Lung (tissue), 12 donors: ENCODE data around the gene TEX29. TPM values are rescaled to one million over a fixed set of nuclear protein-coding genes. Genes with fewer than 3 reads are reported as not detected.

Experiments
- ATAC-seq: fragments of 200-7000 bp; cut with Tn5 transposase; one replicate; pipeline ENCODE4 v1.9.1; 2020; ENCODE audit warnings: moderate number of reproducible peaks; ENCODE audit not compliant: insufficient read depth, low FRiP score
- DNase-seq, 3 donors: peaks; one replicate each; pipeline ENCODE4 v3.0.0-alpha.2; 2013 to 2017
- H3K27ac ChIP-seq, 2 donors: one replicate each; pipeline ENCODE4 v1.5.1; 2013; ENCODE audit warnings: mild to moderate bottlenecking in 2 of 2, moderate library complexity in 2 of 2, control low read depth in 1 of 2, inconsistent platforms in 1 of 2, low read depth in 1 of 2, low read length in 1 of 2
- H3K27me3 ChIP-seq, 3 donors: one replicate each; pipeline ENCODE4 v1.5.1; 2013; ENCODE audit warnings: low read length in 2 of 3; ENCODE audit not compliant: control insufficient read depth in 3 of 3, insufficient read depth in 3 of 3
- H3K36me3 ChIP-seq, 4 donors: one replicate each; pipeline ENCODE4 v1.5.1; 2013; ENCODE audit warnings: low read length in 4 of 4, mild to moderate bottlenecking in 1 of 4, moderate library complexity in 1 of 4; ENCODE audit not compliant: control insufficient read depth in 4 of 4, insufficient read depth in 4 of 4
- H3K4me1 ChIP-seq, 5 donors: one replicate each; pipeline ENCODE4 v1.5.1; 2013; ENCODE audit warnings: low read length in 5 of 5, mild to moderate bottlenecking in 2 of 5, moderate library complexity in 1 of 5; ENCODE audit not compliant: control insufficient read depth in 5 of 5, insufficient read depth in 5 of 5
- H3K4me3 ChIP-seq: one replicate; pipeline ENCODE4 v1.5.1; 2013; ENCODE audit warnings: mild to moderate bottlenecking, control low read depth, moderate library complexity
- H3K9ac ChIP-seq, 2 donors: one replicate each; pipeline ENCODE4 v1.5.1; 2013; ENCODE audit warnings: low read length in 2 of 2, control low read depth in 1 of 2; ENCODE audit not compliant: insufficient read depth in 1 of 2
- H3K9me3 ChIP-seq, 4 donors: one replicate each; pipeline ENCODE4 v1.5.1; 2013; ENCODE audit warnings: low read length in 3 of 4, mild to moderate bottlenecking in 1 of 4, moderate library complexity in 1 of 4; ENCODE audit not compliant: control insufficient read depth in 4 of 4, insufficient read depth in 3 of 4
- CTCF ChIP-seq: IDR thresholded peaks from 2 replicates; pipeline ENCODE4 v1.5.1; 2012; ENCODE audit warnings: mild to moderate bottlenecking; ENCODE audit errors: control extremely low read depth, extremely low read depth
- WGBS, 2 donors: extraction: QIAGEN DNeasy Blood & Tissue Kit; methylation state at CpG; one replicate each; pipeline ENCODE4 v1.1.7; 2013; 5-methylcytosine and 5-hydroxymethylcytosine counted together
- polyA plus RNA-seq, 2 donors: library from polyadenylated mRNA; stranded (reverse); fragments of 200-250 nt; gene quantifications; one replicate each; pipeline ENCODE4 v1.2.1, GENCODE V29; 2013
- total RNA-seq, 2 donors: library from RNA; depleted of rRNA in 1 of 2; stranded (reverse); fragments of >200 nt in 1 of 2; gene quantifications; one replicate each; pipeline ENCODE4 v1.2.1, GENCODE V29; 2014 to 2021
- donor health status: control.
- donor health status: control.
- donor health status: Bipolar disorder and iron deficiency.
- donor health status: healthy.
- donor health status: DM: yes; HTN: yes; CAD: no.

Gene TEX29
- total and polyA plus RNA-seq, 4 donors = 0.19 to 0.79 (median 0.25) TPM; not detected in 1

GRCh38 chr13:111347438-111347837 lies 27.0 kb downstream of the TEX29 start:
- Histone ChIP-seq H3K36me3 (no peaks in the 10 kb centered on the region), H3K27me3 (no peaks in the 10 kb centered on the region), H3K4me3 (no peak overlapping the region), H3K9ac (no peak overlapping the region), H3K9me3 (no peaks in the 10 kb centered on the region), H3K4me1 (peaks cover 0 to 6% (median 0%) of the 10 kb centered on the region in 5 donors), H3K27ac (no peak overlapping the region)
- 90 to 95% methylated on average over 6 of the region's 6 CpGs for WGBS, 2 donors
- no peak for ATAC-seq
- TF ChIP-seq CTCF = no peak
- no peak for DNase-seq

- DNase-seq (no peak), ATAC-seq (no peak)
- Histone ChIP-seq H3K9me3 (no peaks in the 10 kb centered on the region), H3K27ac (no peak overlapping the region), H3K27me3 (peaks cover 0 to 5% (median 0%) of the 10 kb centered on the region in 3 donors), H3K4me1 (no peaks in the 10 kb centered on the region), H3K36me3 (no peaks in the 10 kb centered on the region), H3K9ac (no peak overlapping the region), H3K4me3 (no peak overlapping the region)
- 80 to 81% methylated on average over 2 of the region's 2 CpGs for WGBS, 2 donors
- TF ChIP-seq CTCF = no peak
Observed at GRCh38 chr13:111353508-111353907, 33.1 kb downstream of the TEX29 start.

GRCh38 chr13:111354789-111355188 lies 34.3 kb downstream of the TEX29 start:
- Histone ChIP-seq H3K36me3 (no peaks in the 10 kb centered on the region), H3K27me3 (peaks cover 0 to 5% (median 0%) of the 10 kb centered on the region in 3 donors), H3K9me3 (no peaks in the 10 kb centered on the region), H3K27ac (no peak overlapping the region), H3K4me3 (no peak overlapping the region), H3K4me1 (peaks cover 0 to 7% (median 0%) of the 10 kb centered on the region in 5 donors), H3K9ac (no peak overlapping the region)
- DNase-seq (no peak), ATAC-seq (no peak)
- TF ChIP-seq CTCF = no peak
- 54 to 61% methylated on average over 7 of the region's 7 CpGs for WGBS, 2 donors

- WGBS, 2 donors = 72 to 82% methylated on average over 4 of the region's 4 CpGs
- H3K4me1 ChIP-seq = peaks cover 0 to 7% (median 0%) of the 10 kb centered on the region in 5 donors
- peaks cover 0 to 5% (median 0%) of the 10 kb centered on the region in 3 donors for H3K27me3 ChIP-seq
- H3K4me3 ChIP-seq = no peak overlapping the region
- ATAC-seq (no peak), DNase-seq (no peak)
- H3K9me3 ChIP-seq = no peaks in the 10 kb centered on the region
- H3K9ac ChIP-seq = no peak overlapping the region
- H3K27ac ChIP-seq = no peak overlapping the region
- TF ChIP-seq CTCF = no peak
- H3K36me3 ChIP-seq = no peaks in the 10 kb centered on the region
Observed at GRCh38 chr13:111356795-111357194, 36.4 kb downstream of the TEX29 start.
